Ovary (tissue), 3 donors: Measurements from ENCODE around the gene UGT1A1.

ENCODE experiments used
- EP300 ChIP-seq: sonication (generic); formaldehyde crosslinking; IDR thresholded peaks from one replicate; pipeline ENCODE4 v1.6.1; 2017; ENCODE audit warnings: antibody characterized with exemption
- POLR2A ChIP-seq: fragments of 450-650 bp; IDR thresholded peaks from one replicate; pipeline ENCODE4 v1.6.1; 2017; ENCODE audit warnings: antibody characterized with exemption, mild to moderate bottlenecking, moderate library complexity
- TF ChIP-seq, protein P1 (sequence below), 3 donors: fragments of 450-650 bp in 2 of 3; fragments of 200-600 bp in 1 of 3; IDR thresholded peaks; one replicate each; pipeline versions ENCODE4 v1.5.1 to v1.8.0; 2016 to 2022; ENCODE audit warnings: antibody characterized with exemption in 3 of 3, mild to moderate bottlenecking in 1 of 3
- donor health status: DM: no; HTN: no; CAD: no.

DNA sequence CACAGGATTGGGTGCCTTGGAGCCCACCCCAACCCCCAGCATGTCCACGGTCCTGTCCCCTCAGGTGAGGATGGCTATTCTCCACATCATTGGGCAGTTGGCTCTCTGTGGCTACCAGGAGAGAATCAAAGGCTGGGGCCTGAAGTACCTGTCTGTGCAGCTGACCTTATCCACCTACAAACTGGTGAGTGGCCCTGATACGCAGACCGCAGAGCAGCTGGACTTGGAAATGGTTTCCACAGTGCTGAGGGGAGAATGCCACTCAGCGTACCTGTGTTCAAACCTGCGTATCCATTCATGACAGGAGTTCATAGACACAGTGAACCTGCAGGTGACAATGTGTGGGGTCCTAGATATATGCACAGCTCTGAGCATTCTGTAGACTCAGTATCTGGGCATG lies 39.6 kb downstream of the UGT1A1 start:
- TF ChIP-seq, protein P1, sequence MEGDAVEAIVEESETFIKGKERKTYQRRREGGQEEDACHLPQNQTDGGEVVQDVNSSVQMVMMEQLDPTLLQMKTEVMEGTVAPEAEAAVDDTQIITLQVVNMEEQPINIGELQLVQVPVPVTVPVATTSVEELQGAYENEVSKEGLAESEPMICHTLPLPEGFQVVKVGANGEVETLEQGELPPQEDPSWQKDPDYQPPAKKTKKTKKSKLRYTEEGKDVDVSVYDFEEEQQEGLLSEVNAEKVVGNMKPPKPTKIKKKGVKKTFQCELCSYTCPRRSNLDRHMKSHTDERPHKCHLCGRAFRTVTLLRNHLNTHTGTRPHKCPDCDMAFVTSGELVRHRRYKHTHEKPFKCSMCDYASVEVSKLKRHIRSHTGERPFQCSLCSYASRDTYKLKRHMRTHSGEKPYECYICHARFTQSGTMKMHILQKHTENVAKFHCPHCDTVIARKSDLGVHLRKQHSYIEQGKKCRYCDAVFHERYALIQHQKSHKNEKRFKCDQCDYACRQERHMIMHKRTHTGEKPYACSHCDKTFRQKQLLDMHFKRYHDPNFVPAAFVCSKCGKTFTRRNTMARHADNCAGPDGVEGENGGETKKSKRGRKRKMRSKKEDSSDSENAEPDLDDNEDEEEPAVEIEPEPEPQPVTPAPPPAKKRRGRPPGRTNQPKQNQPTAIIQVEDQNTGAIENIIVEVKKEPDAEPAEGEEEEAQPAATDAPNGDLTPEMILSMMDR (IDR thresholded peaks at IDR 0.05) = no peak
- TF ChIP-seq POLR2A = no peak
- TF ChIP-seq EP300 = no peak
